Stimulated activated naive CD4-positive, alpha-beta T cell treated with Interleukin-2 at 50 U/mL for 16 hours (primary cell): Measurements from ENCODE around the gene DLX4.

Experiments used
- DNase-seq: peaks from one replicate; lab custom pipeline; 2025; lab: John Stamatoyannopoulos, UW

DLX4 gene

DNA sequence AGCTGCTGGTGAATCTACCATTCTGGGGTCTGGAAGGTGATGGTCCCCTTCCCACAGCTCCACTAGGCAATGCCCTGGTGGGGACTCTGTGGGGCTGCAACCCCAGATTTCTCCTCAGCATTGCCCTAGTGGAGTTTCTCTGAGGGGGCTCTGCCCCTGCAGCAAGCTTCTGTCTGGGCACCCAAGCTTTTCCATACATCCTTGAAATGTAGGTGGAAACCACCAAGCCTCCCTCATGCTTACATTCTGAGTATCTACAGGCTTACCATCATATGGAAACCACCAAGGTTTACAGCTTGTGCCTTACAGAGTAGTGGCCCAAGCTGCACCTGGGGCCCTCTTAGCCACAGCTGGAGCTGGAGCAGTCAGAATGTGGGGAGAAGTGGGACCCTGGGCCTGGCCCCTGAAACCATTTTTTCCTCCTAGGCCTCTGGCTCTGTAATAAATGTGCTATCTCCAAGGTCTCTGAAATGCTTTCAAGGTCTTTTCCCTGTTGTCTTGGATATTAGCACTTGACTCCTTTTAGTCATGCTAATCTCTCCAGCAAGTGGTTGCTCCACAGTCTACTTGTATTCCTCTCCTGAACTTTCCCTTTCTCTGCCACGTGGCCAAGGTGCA lies 45.6 kb downstream of the DLX4 start:
- no peak for DNase-seq

DNA sequence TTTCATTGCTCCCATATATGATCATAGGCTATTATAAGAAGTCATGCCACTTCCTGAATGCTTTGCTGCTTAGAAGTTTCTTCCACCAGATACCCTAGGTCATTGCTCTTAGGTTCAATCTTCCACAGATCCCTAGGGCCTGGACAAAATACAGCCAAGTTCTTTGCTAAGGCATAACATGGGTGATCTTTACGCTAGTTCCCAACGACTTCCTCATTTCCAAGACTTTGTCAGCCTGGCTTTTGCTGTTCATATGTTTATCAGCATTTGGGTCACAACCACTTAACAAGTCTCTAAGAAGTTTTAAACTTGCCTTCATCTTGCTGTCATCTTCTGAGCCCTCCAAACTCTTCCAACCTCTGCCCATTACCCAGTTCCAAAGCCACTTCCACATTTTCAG lies 46.2 kb downstream of the DLX4 start:
- DNase-seq, result no peak

DNA sequence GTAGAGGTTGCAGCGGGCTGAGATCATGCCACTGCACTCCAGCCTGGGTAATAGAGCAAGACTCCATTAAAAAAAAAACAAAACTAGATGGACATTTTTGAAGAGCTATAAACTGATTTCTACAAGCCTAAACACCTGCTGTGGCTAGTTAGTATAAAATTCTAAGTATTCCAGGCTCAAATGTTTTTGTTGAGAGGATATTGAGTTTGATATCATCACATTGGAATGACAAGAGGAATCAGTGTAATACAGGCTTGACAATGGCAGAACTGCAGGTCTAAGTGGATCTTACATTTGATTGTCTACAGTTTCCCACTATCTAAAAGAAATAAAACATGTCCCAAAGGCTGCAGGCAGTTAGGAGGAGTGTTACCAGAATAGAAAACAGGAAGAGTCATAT lies 49.9 kb downstream of the DLX4 start:
- no peak for DNase-seq

DNA sequence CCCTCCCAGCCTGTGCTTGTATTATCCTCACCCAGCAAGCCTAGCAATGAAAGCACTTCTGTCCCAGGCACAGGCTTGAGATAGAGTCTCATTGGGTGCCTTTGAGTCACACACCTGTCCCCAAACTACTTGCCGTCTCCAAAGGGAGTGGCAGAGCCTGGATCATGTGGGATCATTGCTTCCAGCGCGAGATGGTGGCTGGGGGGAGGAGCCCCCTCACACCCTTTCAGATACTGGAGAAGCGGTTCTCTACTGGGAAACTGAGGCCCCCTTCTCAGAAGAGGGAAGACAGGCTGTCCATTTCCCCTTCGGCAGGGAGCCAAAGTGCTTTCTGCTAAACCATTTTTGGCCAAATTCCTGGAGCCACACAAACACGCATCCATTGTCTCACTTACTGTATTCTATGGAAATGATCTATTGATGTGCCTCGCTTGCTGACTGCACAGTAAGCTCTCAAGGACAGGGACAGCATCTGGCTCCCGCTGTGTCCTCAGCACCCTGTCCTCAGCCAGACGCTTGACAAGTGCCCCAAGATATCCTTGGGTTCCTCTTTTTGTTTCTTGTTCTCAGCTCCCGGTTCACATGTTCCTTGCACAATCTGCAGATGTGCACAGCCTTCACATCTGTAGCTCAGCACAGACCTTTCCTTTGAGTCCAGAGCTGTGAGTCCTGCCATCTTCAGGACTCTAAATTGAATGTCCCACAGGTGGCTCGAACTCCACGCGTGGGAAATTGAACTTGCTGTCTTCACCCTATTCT lies 52.0 kb downstream of the DLX4 start:
- no peak for DNase-seq

DNA sequence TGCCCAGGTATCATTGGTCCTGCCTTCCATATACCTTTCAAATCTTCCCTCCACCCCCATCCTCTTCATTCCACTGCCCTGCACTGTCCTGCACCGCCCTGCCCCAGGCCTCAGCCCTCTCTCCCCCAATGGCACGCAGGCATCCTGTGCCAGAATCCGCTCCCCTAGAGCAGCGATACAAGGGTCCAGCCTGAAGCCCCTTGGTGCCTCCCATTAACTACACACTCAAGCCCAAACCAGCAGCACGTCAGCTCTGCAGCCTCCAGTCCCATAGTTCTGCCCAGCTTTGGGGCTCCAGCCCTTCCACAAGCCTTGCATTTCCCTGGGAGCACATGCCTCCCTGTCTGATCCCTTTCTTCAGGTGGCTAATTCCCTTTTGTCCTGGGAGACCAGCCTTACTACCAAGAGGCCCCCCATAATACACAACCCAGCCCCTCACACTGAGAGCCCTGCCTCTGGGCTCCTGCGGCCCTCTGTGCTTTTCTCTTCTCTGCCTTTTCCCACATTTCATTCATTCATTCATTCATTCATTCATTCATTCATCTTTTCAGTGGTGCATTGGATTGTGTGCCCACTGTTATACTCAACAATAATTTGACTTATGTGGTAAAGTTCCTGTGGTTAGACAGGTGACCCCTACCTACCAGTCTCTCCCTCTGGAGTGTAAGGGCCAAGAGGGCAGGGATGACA lies 52.8 kb downstream of the DLX4 start:
- no peak for DNase-seq

DNA sequence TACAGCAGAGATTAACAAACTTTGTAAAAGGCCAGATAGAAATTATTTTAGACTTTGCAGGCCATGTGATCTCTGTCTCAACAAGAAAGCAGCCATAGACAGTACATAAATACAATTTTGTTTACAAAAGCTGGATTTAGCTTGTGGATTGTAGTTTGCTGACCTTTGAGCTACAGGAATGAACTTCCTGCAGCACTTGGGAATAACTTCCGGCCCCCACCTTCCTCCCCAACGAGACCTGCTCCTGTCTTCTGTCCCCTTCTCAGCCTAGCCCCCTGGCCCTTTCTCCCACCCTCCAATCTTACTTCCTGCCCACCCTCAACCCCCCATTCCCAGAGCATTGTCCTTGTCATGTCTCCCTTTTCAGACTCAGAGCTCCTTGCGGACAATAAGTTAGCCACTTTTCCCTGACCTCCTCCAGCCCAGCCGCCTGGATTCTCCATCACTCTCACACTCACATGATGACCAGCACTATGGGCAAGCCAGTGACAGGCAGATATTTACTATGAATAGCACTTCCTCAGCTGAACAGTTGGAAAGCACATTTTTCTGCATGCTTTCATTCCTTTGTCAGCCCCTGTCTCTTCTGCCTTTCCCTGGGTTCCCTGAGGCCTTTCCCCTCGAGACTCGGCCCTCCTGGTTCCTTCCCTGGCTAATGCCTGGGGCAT lies 53.6 kb downstream of the DLX4 start:
- no peak for DNase-seq

DNA sequence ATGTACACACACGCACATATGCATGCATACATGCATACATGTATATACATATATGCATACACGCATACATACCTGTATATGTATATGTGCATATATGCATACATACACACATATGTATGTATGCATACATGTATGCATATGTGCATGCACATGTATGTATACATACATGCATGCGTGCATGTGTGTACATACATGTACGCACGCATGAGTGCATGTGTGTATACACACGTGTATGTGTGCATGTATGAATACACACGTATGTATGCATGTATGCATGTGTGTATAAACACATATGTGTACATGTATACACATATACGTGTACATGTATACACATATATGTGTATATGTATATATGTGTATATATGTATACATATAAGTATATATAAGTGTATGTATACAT lies 54.5 kb downstream of the DLX4 start:
- DNase-seq, result no peak
